OCI-LY3 (cell line): ENCODE measurements around the gene FOXJ2.
"Not testable (repeated sequence)": the region's sequence is repeated elsewhere in the genome, so short reads cannot be mapped to it uniquely, and the experiment has no call there.

ENCODE experiments used
- H2AFZ ChIP-seq: fragments of 200-600, 300-600 bp; shearing (Covaris generic); 2 replicates; pipeline ENCODE4 v1.6.0; 2014; ENCODE audit warnings: antibody characterized with exemption, low read depth, low read length
- H3K27ac ChIP-seq: fragments of 200-600, 300-600 bp; sonication (generic); 2 replicates; pipeline ENCODE4 v1.5.1; 2014; ENCODE audit warnings: mild to moderate bottlenecking, low read length, moderate library complexity, mixed read lengths
- H3K27me3 ChIP-seq: fragments of 200-600, 300-600 bp; sonication (generic); 2 replicates; pipeline ENCODE4 v1.6.1; 2014; ENCODE audit warnings: low read depth, low read length, mixed read lengths
- H3K36me3 ChIP-seq: fragments of 200-600, 300-600 bp; sonication (generic); replicated peaks from 2 replicates; pipeline ENCODE3; 2014; ENCODE audit warnings: low read depth, low read length, mixed read lengths
- H3K4me1 ChIP-seq: fragments of 300-600, 200-600 bp; sonication (generic); 2 replicates; pipeline ENCODE4 v1.6.1; 2014; ENCODE audit warnings: low read length, mixed read lengths
- H3K4me2 ChIP-seq: fragments of 200-600, 300-600 bp; sonication (generic); 2 replicates; pipeline ENCODE4 v1.6.1; 2014; ENCODE audit warnings: low read length, mixed read lengths
- H3K4me3 ChIP-seq: fragments of 300-600, 200-600 bp; sonication (generic); 2 replicates; pipeline ENCODE4 v1.5.1; 2014; ENCODE audit warnings: antibody characterized with exemption, mild to moderate bottlenecking, low read length, moderate library complexity
- H3K79me2 ChIP-seq: fragments of 300-600, 200-600 bp; shearing (Covaris generic); 2 replicates; pipeline ENCODE4 v1.6.1; 2014; ENCODE audit warnings: mild to moderate bottlenecking, low read length, mixed read lengths
- H3K9ac ChIP-seq: fragments of 300-600, 200-600 bp; shearing (Covaris generic); 2 replicates; pipeline ENCODE4 v1.6.0; 2014; ENCODE audit warnings: mild to moderate bottlenecking, low read length, moderate library complexity
- H3K9me3 ChIP-seq: fragments of 200-600, 300-600 bp; shearing (Covaris generic); 2 replicates; pipeline ENCODE4 v1.6.1; 2014; ENCODE audit warnings: low read length, mixed read lengths; ENCODE audit not compliant: insufficient read depth
- H4K20me1 ChIP-seq: fragments of 200-600, 300-600 bp; sonication (generic); 2 replicates; pipeline ENCODE4 v1.6.1; 2016; ENCODE audit warnings: low read length, mixed read lengths; ENCODE audit not compliant: insufficient read depth
- CTCF ChIP-seq: fragments of 200-600, 300-600 bp; sonication (generic); IDR thresholded peaks from 2 replicates; pipeline ENCODE4 v1.5.1; 2014; ENCODE audit warnings: antibody characterized with exemption, low read length, low read depth
- EZH2phosphoT487 ChIP-seq: fragments of 200-600 bp; shearing (Covaris generic); IDR thresholded peaks from 2 replicates; pipeline ENCODE4 v1.6.1; 2018; ENCODE audit warnings: antibody characterized with exemption, mixed run types, low read depth

FOXJ2 gene

GRCh38 chr12:8032242-8033152 is at the start of gene FOXJ2:
FOXJ2 (plus strand) TSS chr12:8032716; CDS start chr12:8039833, 7,117 bp downstream.
- Histone ChIP-seq H4K20me1 (peaks cover 4% of the 10 kb centered on the region; the same call in 1 of the 2 replicates), H3K4me3 (peak within 1 kb of the TSS; percentile 95), H2AFZ (peak within 1 kb of the TSS; percentile 72), H3K9me3 (no peaks in the 10 kb centered on the region), H3K9ac (peak within 1 kb of the TSS; percentile 95), H3K4me1 (peaks cover 33% of the 10 kb centered on the region), H3K4me2 (peak within 1 kb of the TSS; percentile 91), H3K36me3 (peaks cover 3% of the 10 kb centered on the region), H3K27ac (peak within 1 kb of the TSS; percentile 25; the same call in 1 of the 2 replicates), H3K27me3 (peaks cover 6% of the 10 kb centered on the region), H3K79me2 (0 out of 2 replicates have a peak, but pooled peaks cover 6% of the 10 kb centered on the region)
- TF ChIP-seq EZH2phosphoT487: no peak
- TF ChIP-seq CTCF: no peak

GRCh38 chr12:7983019-7983418 is 49.5 kb upstream of the FOXJ2 start:
- H3K4me2 ChIP-seq, H3K4me3 ChIP-seq, H3K9me3 ChIP-seq, H3K79me2 ChIP-seq, H3K36me3 ChIP-seq, H3K4me1 ChIP-seq, H3K27ac ChIP-seq, H3K9ac ChIP-seq, H4K20me1 ChIP-seq, H3K27me3 ChIP-seq, H2AFZ ChIP-seq: not testable (repeated sequence)

- not testable (repeated sequence) for H3K36me3 ChIP-seq, H3K27me3 ChIP-seq, H3K9ac ChIP-seq, H3K4me3 ChIP-seq, H3K4me2 ChIP-seq, H3K4me1 ChIP-seq, H2AFZ ChIP-seq, H3K79me2 ChIP-seq, H3K9me3 ChIP-seq, H4K20me1 ChIP-seq, H3K27ac ChIP-seq
Measured at GRCh38 chr12:7983460-7983859, 49.1 kb upstream of the FOXJ2 start.

- Histone ChIP-seq H3K9ac (no peak overlapping the region), H3K27ac (no peak overlapping the region), H3K36me3 (no peaks in the 10 kb centered on the region), H3K4me1 (peaks cover 2% of the 10 kb centered on the region), H3K27me3 (no peaks in the 10 kb centered on the region), H4K20me1 (no peaks in the 10 kb centered on the region), H2AFZ (no peak overlapping the region), H3K4me3 (no peak overlapping the region), H3K79me2 (no peaks in the 10 kb centered on the region), H3K9me3 (no peaks in the 10 kb centered on the region), H3K4me2 (no peak overlapping the region)
- TF ChIP-seq EZH2phosphoT487 (no peak), CTCF (no peak)
Measured at GRCh38 chr12:7984900-7985299, 47.6 kb upstream of the FOXJ2 start.

GRCh38 chr12:7985802-7986418 is 46.6 kb upstream of the FOXJ2 start:
- Histone ChIP-seq H3K4me3 (no peak overlapping the region), H3K4me1 (peaks cover 11% of the 10 kb centered on the region), H3K4me2 (no peak overlapping the region), H3K9ac (no peak overlapping the region), H3K27me3 (no peaks in the 10 kb centered on the region), H3K36me3 (no peaks in the 10 kb centered on the region), H2AFZ (no peak overlapping the region), H3K27ac (no peak overlapping the region), H3K9me3 (no peaks in the 10 kb centered on the region), H3K79me2 (no peaks in the 10 kb centered on the region), H4K20me1 (no peaks in the 10 kb centered on the region)
- TF ChIP-seq EZH2phosphoT487 (no peak), CTCF (no peak)
